Measurements from ENCODE around the gene PDE2A. TPM values are rescaled to one million over a fixed set of nuclear protein-coding genes. Genes with fewer than 3 reads are reported as not detected.

Gene PDE2A
- total and polyA plus RNA-seq, 2 donors (not counting 3 experiments of a cell fraction or from before 2014, with no cell fraction given): 14.8 to 16.8 TPM

DNA sequence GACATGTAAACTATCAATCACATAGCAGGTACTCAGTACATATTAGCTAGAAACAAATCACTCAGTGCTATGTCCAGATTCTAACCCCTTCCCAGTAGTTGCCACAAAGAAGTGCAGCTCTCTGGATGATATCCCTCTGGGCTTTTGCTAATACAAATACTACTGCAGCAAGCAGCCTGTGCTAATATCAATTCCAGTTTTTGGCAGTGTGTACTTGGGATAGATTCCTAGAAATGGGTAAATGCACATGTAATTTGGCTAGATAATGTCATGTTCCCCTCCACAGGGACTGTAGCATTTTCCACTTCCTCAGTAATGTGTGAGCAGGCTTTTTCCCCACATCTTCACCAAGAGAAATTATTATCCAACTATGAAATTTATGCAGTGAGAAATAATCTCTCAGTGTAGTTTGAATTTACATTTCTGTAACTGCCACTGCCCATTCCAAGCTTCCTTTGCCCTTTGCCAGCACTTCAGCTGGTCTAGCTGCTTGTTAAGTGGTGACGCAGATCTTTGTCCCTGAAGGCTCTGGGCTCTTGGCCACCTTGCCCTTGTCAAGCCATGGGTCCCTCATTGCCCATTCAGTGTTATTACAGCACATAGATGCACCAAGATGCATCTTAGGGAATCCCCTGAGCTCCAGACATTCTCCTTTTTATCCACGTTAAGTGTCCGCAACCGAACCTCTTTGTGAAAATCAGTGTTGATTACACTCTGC is 132.8 kb downstream of the PDE2A start:
- intact Hi-C loops (cut with micrococcal nuclease): no loop called here
- DNase-seq (ENCODE audit: low read depth, low spot score): no peak
- CTCF ChIA-PET: interaction anchor here (0.8 to 2.0 kb wide), 4 partner anchors 12 to 125 kb away, joined by 3 to 5 read pairs (median 4); no protein-coding TSS in a partner anchor
- H3K9me3 ChIP-seq (replicated peaks; ENCODE audit: control insufficient read depth, insufficient read depth, low read length): no peaks in the 10 kb centered on the region
- no peak overlapping the region for H3K4me2 ChIP-seq (ENCODE audit: insufficient read depth, low read length)
- dilution Hi-C loops (cut with MboI; ENCODE audit: extremely low pct_ligation_motif_present, low sequenced_read_pairs): no loop called here
- no peaks in the 10 kb centered on the region for H4K20me1 ChIP-seq (replicated peaks; ENCODE audit: control insufficient read depth, extremely low read depth, insufficient read depth, low read length)
- no peak overlapping the region for H3K9ac ChIP-seq (replicated peaks; ENCODE audit: extremely low read depth, insufficient read depth, low read length)
- H3K27ac ChIP-seq (ENCODE audit: insufficient read depth, low read depth, low read length): no peak overlapping the region
- POLR2A ChIA-PET: no interaction called here
- no peaks in the 10 kb centered on the region for H3K9me1 ChIP-seq (replicated peaks; ENCODE audit: control insufficient read depth, extremely low read depth, insufficient read depth, low read length)
- H2AFZ ChIP-seq (ENCODE audit: low read depth, low read length): no peak overlapping the region
- no peaks in the 10 kb centered on the region for H3K4me1 ChIP-seq (ENCODE audit: control insufficient read depth, extremely low read depth, insufficient read depth, low read length)
- TF ChIP-seq, protein P1, sequence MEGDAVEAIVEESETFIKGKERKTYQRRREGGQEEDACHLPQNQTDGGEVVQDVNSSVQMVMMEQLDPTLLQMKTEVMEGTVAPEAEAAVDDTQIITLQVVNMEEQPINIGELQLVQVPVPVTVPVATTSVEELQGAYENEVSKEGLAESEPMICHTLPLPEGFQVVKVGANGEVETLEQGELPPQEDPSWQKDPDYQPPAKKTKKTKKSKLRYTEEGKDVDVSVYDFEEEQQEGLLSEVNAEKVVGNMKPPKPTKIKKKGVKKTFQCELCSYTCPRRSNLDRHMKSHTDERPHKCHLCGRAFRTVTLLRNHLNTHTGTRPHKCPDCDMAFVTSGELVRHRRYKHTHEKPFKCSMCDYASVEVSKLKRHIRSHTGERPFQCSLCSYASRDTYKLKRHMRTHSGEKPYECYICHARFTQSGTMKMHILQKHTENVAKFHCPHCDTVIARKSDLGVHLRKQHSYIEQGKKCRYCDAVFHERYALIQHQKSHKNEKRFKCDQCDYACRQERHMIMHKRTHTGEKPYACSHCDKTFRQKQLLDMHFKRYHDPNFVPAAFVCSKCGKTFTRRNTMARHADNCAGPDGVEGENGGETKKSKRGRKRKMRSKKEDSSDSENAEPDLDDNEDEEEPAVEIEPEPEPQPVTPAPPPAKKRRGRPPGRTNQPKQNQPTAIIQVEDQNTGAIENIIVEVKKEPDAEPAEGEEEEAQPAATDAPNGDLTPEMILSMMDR (IDR thresholded peaks at IDR 0.05; ENCODE audit: extremely low read depth in 1 of 2, insufficient read depth in 1 of 2, low read depth in 1 of 2, low read length in 2 of 2): no peak
- TF ChIP-seq POLR2AphosphoS5 (IDR thresholded peaks at IDR 0.05; ENCODE audit: insufficient read depth, low read depth, low read length) (no peak), POLR2A (IDR thresholded peaks at IDR 0.05; ENCODE audit: low read depth, low read length) (no peak), JUN (IDR thresholded peaks at IDR 0.05; ENCODE audit: borderline replicate concordance, insufficient read depth, insufficient read length, low read depth) (no peak)
- no peaks in the 10 kb centered on the region for H3K79me2 ChIP-seq (ENCODE audit: control insufficient read depth, insufficient read depth, low read length)
- H3K27me3 ChIP-seq (ENCODE audit: control insufficient read depth in 2 of 2, insufficient read depth in 2 of 2, low read length in 2 of 2): peaks cover 20 to 24% of the 10 kb centered on the region in 2 experiments
- no TSS peak for BruUV-seq (replicated peaks)
- no peaks in the 10 kb centered on the region for H3K36me3 ChIP-seq (ENCODE audit: control insufficient read depth in 2 of 2, extremely low read depth in 1 of 2, insufficient read depth in 2 of 2, low read length in 2 of 2)
- no peak for FAIRE-seq
- no peak overlapping the region for H3K4me3 ChIP-seq (replicated peaks in 1 of 3; ENCODE audit: insufficient read depth in 1 of 3, low read depth in 1 of 3, low read length in 3 of 3)

DNA sequence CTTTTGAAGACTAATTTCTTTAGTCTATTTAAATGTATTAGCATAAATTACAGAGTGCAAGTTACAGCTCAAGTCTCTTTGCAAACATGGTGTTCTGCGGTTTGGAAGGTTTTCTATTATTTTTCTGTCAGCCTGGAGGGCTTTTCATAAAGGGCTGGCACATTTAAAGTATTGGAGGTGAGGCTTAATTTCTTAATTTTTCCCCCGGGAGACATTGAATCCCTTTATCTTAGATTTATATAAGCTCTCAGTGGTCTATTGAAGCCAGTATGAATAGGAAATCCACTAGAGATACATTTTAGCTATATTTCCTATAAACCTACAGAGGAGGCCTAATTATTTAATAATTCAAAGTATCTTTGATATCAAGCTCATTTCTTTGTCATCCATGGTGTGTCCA is 137.2 kb downstream of the PDE2A start:
- Histone ChIP-seq H2AFZ (ENCODE audit: low read depth, low read length) (no peak overlapping the region), H3K4me2 (ENCODE audit: insufficient read depth, low read length) (no peak overlapping the region), H3K27me3 (ENCODE audit: control insufficient read depth in 2 of 2, insufficient read depth in 2 of 2, low read length in 2 of 2) (peaks cover 25 to 29% of the 10 kb centered on the region in 2 experiments), H3K9me1 (replicated peaks; ENCODE audit: control insufficient read depth, extremely low read depth, insufficient read depth, low read length) (no peaks in the 10 kb centered on the region), H3K27ac (ENCODE audit: insufficient read depth, low read depth, low read length) (no peak overlapping the region), H3K9me3 (replicated peaks; ENCODE audit: control insufficient read depth, insufficient read depth, low read length) (no peaks in the 10 kb centered on the region), H3K36me3 (ENCODE audit: control insufficient read depth in 2 of 2, extremely low read depth in 1 of 2, insufficient read depth in 2 of 2, low read length in 2 of 2) (no peaks in the 10 kb centered on the region), H4K20me1 (replicated peaks; ENCODE audit: control insufficient read depth, extremely low read depth, insufficient read depth, low read length) (no peaks in the 10 kb centered on the region), H3K79me2 (ENCODE audit: control insufficient read depth, insufficient read depth, low read length) (no peaks in the 10 kb centered on the region), H3K4me1 (ENCODE audit: control insufficient read depth, extremely low read depth, insufficient read depth, low read length) (no peaks in the 10 kb centered on the region), H3K9ac (replicated peaks; ENCODE audit: extremely low read depth, insufficient read depth, low read length) (no peak overlapping the region), H3K4me3 (replicated peaks in 1 of 3; ENCODE audit: insufficient read depth in 1 of 3, low read depth in 1 of 3, low read length in 3 of 3) (no peak overlapping the region)
- DNase-seq (ENCODE audit: low read depth, low spot score): no peak
- intact Hi-C loops (cut with micrococcal nuclease) (no loop called here), dilution Hi-C loops (cut with MboI; ENCODE audit: extremely low pct_ligation_motif_present, low sequenced_read_pairs) (no loop called here)
- ChIA-PET CTCF (interaction anchor here (0.7 to 2.6 kb wide), 4 partner anchors 9 to 147 kb away, joined by 3 to 11 read pairs (median 4); no protein-coding TSS in a partner anchor), POLR2A (no interaction called here)
- no peak for FAIRE-seq
- TF ChIP-seq, protein P1 (IDR thresholded peaks at IDR 0.05; ENCODE audit: extremely low read depth in 1 of 2, insufficient read depth in 1 of 2, low read depth in 1 of 2, low read length in 2 of 2): no peak
- no peak for TF ChIP-seq FOS (IDR thresholded peaks at IDR 0.05; ENCODE audit: borderline replicate concordance, insufficient read depth, low read length)
- TF ChIP-seq JUN (IDR thresholded peaks at IDR 0.05; ENCODE audit: borderline replicate concordance, insufficient read depth, insufficient read length, low read depth): no peak
- no peak for TF ChIP-seq EZH2 (IDR thresholded peaks at IDR 0.05; ENCODE audit: borderline replicate concordance, low read depth, low read length, severe bottlenecking)
- no peak for TF ChIP-seq MYC (IDR thresholded peaks at IDR 0.05; ENCODE audit: low read depth, low read length)
- TF ChIP-seq, protein P2, sequence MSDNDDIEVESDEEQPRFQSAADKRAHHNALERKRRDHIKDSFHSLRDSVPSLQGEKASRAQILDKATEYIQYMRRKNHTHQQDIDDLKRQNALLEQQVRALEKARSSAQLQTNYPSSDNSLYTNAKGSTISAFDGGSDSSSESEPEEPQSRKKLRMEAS (IDR thresholded peaks at IDR 0.05; ENCODE audit: insufficient read depth, insufficient read length): no peak
- TF ChIP-seq POLR2A (IDR thresholded peaks at IDR 0.05; ENCODE audit: low read depth, low read length): no peak
- no peak for TF ChIP-seq GATA2 (IDR thresholded peaks at IDR 0.05; ENCODE audit: insufficient read depth, insufficient read length, low read depth, low read length)
- no peak for TF ChIP-seq POLR2AphosphoS5 (IDR thresholded peaks at IDR 0.05; ENCODE audit: insufficient read depth, low read depth, low read length)
- no TSS peak for BruUV-seq (replicated peaks)

Data from endothelial cell of umbilical vein (primary cell).